Activated naive CD8-positive, alpha-beta T cell treated with anti-CD3 and anti-CD28 coated beads, Interleukin-2, amount 10 ng/mL, durations not matched to agents 7 days and 5 days (primary cell): ENCODE data around the gene FBXW4. TPM values are rescaled to one million over a fixed set of nuclear protein-coding genes. Genes with fewer than 3 reads are reported as not detected.

Experiments
- ATAC-seq: fragments of 150-1000 bp; cut with Tn5 transposase; one replicate; pipeline ENCODE4 v1.10.0; 2021; ENCODE audit warnings: low read depth, moderate library complexity
- POLR2A ChIA-PET: fragments of 350-600 bp; sonication (Branson Sonifier 250); formaldehyde crosslinking; loops from one replicate; lab custom pipeline; 2021; ENCODE audit warnings: antibody characterized with exemption; lab: Charles Lee
- DNase-seq: peaks from one replicate; pipeline ENCODE4 v3.0.0; 2021
- H3K27ac Mint-ChIP-seq: one replicate; pipeline ENCODE4 v1.8.0; 2022; ENCODE audit warnings: mild to moderate bottlenecking, mixed read lengths
- H3K27me3 Mint-ChIP-seq: one replicate; pipeline ENCODE4 v1.8.0; 2022; ENCODE audit warnings: mild to moderate bottlenecking, moderate library complexity, mixed read lengths
- H3K36me3 Mint-ChIP-seq: one replicate; pipeline ENCODE4 v1.8.0; 2021; ENCODE audit warnings: mild to moderate bottlenecking, mixed read lengths
- H3K4me1 Mint-ChIP-seq: one replicate; pipeline ENCODE4 v1.8.0; 2021; ENCODE audit warnings: mixed read lengths
- H3K4me3 Mint-ChIP-seq: one replicate; pipeline ENCODE4 v1.8.0; 2022; ENCODE audit warnings: mild to moderate bottlenecking, moderate library complexity, mixed read lengths
- H3K9me3 Mint-ChIP-seq: one replicate; pipeline ENCODE4 v1.8.0; 2021; ENCODE audit warnings: mixed read lengths
- total RNA-seq, 2 experiments: library from RNA; stranded (reverse); gene quantifications; one replicate each; pipeline ENCODE4 v1.2.3, GENCODE V29; 2021

Gene FBXW4
- total RNA-seq, 2 experiments from 2014 or later: 58.9 to 65.7 TPM

- ATAC-seq (no peak), DNase-seq (no peak)
- H3K9me3 Mint-ChIP-seq: no peaks in the 10 kb centered on the region
- no peaks in the 10 kb centered on the region for H3K27me3 Mint-ChIP-seq
- no peak overlapping the region for H3K27ac Mint-ChIP-seq
- no peak overlapping the region for H3K4me3 Mint-ChIP-seq
- H3K4me1 Mint-ChIP-seq: peaks cover 3% of the 10 kb centered on the region
- H3K36me3 Mint-ChIP-seq: peaks cover 17% of the 10 kb centered on the region
- POLR2A ChIA-PET: no interaction called here
Observed at GRCh38 chr10:101666083-101666482, 28.9 kb downstream of the FBXW4 start.

GRCh38 chr10:101663097-101663496 lies 31.9 kb downstream of the FBXW4 start:
- no peaks in the 10 kb centered on the region for H3K27me3 Mint-ChIP-seq
- no peak overlapping the region for H3K27ac Mint-ChIP-seq
- peaks cover 18% of the 10 kb centered on the region for H3K36me3 Mint-ChIP-seq
- no peak for DNase-seq
- ATAC-seq: no peak
- peaks cover 2% of the 10 kb centered on the region for H3K4me1 Mint-ChIP-seq
- no peak overlapping the region for H3K4me3 Mint-ChIP-seq
- POLR2A ChIA-PET: no interaction called here
- H3K9me3 Mint-ChIP-seq: no peaks in the 10 kb centered on the region

GRCh38 chr10:101660256-101660655 lies 34.7 kb downstream of the FBXW4 start:
- H3K27ac Mint-ChIP-seq: no peak overlapping the region
- ATAC-seq (no peak), DNase-seq (no peak)
- peaks cover 2% of the 10 kb centered on the region for H3K4me1 Mint-ChIP-seq
- H3K9me3 Mint-ChIP-seq: no peaks in the 10 kb centered on the region
- no peak overlapping the region for H3K4me3 Mint-ChIP-seq
- POLR2A ChIA-PET: no interaction called here
- H3K36me3 Mint-ChIP-seq: peaks cover 24% of the 10 kb centered on the region
- no peaks in the 10 kb centered on the region for H3K27me3 Mint-ChIP-seq

- Mint-ChIP-seq H3K4me3 (no peak overlapping the region), H3K27ac (no peak overlapping the region), H3K9me3 (no peaks in the 10 kb centered on the region), H3K27me3 (no peaks in the 10 kb centered on the region), H3K4me1 (peaks cover 2% of the 10 kb centered on the region), H3K36me3 (peaks cover 24% of the 10 kb centered on the region)
- no peak for ATAC-seq
- POLR2A ChIA-PET: no interaction called here
- no peak for DNase-seq
Observed at GRCh38 chr10:101658975-101659374, 36.0 kb downstream of the FBXW4 start.

- no peaks in the 10 kb centered on the region for H3K27me3 Mint-ChIP-seq
- DNase-seq (no peak), ATAC-seq (no peak)
- no peak overlapping the region for H3K27ac Mint-ChIP-seq
- no peaks in the 10 kb centered on the region for H3K9me3 Mint-ChIP-seq
- peaks cover 21% of the 10 kb centered on the region for H3K36me3 Mint-ChIP-seq
- H3K4me1 Mint-ChIP-seq: peaks cover 2% of the 10 kb centered on the region
- H3K4me3 Mint-ChIP-seq: no peak overlapping the region
- POLR2A ChIA-PET: interaction anchor here (0.7 kb wide), 1 partner anchor 202 kb away, joined by 7 read pairs; no protein-coding TSS in a partner anchor
Observed at GRCh38 chr10:101656890-101657289, 38.1 kb downstream of the FBXW4 start.

- POLR2A ChIA-PET: no interaction called here
- Mint-ChIP-seq H3K9me3 (no peaks in the 10 kb centered on the region), H3K36me3 (peaks cover 21% of the 10 kb centered on the region), H3K4me3 (no peak overlapping the region), H3K27me3 (no peaks in the 10 kb centered on the region), H3K27ac (no peak overlapping the region), H3K4me1 (no peaks in the 10 kb centered on the region)
- DNase-seq (no peak), ATAC-seq (no peak)
Observed at GRCh38 chr10:101655570-101655969, 39.4 kb downstream of the FBXW4 start.

- POLR2A ChIA-PET: no interaction called here
- DNase-seq (no peak), ATAC-seq (no peak)
- Mint-ChIP-seq H3K27ac (no peak overlapping the region), H3K9me3 (no peaks in the 10 kb centered on the region), H3K27me3 (no peaks in the 10 kb centered on the region), H3K4me1 (no peaks in the 10 kb centered on the region), H3K4me3 (no peak overlapping the region), H3K36me3 (peaks cover 22% of the 10 kb centered on the region)
Observed at GRCh38 chr10:101653536-101653935, 41.4 kb downstream of the FBXW4 start.

GRCh38 chr10:101651336-101651735 lies 43.6 kb downstream of the FBXW4 start:
- no peaks in the 10 kb centered on the region for H3K4me1 Mint-ChIP-seq
- no peak overlapping the region for H3K27ac Mint-ChIP-seq
- POLR2A ChIA-PET: no interaction called here
- ATAC-seq (no peak), DNase-seq (no peak)
- no peaks in the 10 kb centered on the region for H3K27me3 Mint-ChIP-seq
- no peaks in the 10 kb centered on the region for H3K9me3 Mint-ChIP-seq
- H3K36me3 Mint-ChIP-seq: peaks cover 15% of the 10 kb centered on the region
- H3K4me3 Mint-ChIP-seq: no peak overlapping the region

- Mint-ChIP-seq H3K36me3 (peaks cover 15% of the 10 kb centered on the region), H3K4me1 (no peaks in the 10 kb centered on the region), H3K4me3 (no peak overlapping the region), H3K9me3 (no peaks in the 10 kb centered on the region), H3K27me3 (no peaks in the 10 kb centered on the region), H3K27ac (no peak overlapping the region)
- no peak for DNase-seq
- no peak for ATAC-seq
- POLR2A ChIA-PET: no interaction called here
Observed at GRCh38 chr10:101650863-101651262, 44.1 kb downstream of the FBXW4 start.

- Mint-ChIP-seq H3K36me3 (peaks cover 7% of the 10 kb centered on the region), H3K27ac (no peak overlapping the region)
Observed at GRCh38 chr10:101649525-101650085, 45.4 kb downstream of the FBXW4 start.

GRCh38 chr10:101647255-101647654 lies 47.7 kb downstream of the FBXW4 start:
- POLR2A ChIA-PET: interaction anchor here (0.6 kb wide), 1 partner anchor 46 kb away, joined by 5 read pairs; no protein-coding TSS in a partner anchor
- H3K9me3 Mint-ChIP-seq: no peaks in the 10 kb centered on the region
- H3K36me3 Mint-ChIP-seq: peaks cover 7% of the 10 kb centered on the region
- H3K4me3 Mint-ChIP-seq: no peak overlapping the region
- no peak for DNase-seq
- ATAC-seq: no peak
- H3K27me3 Mint-ChIP-seq: no peaks in the 10 kb centered on the region
- no peaks in the 10 kb centered on the region for H3K4me1 Mint-ChIP-seq
- H3K27ac Mint-ChIP-seq: no peak overlapping the region

More at GRCh38 chr10:101649525-101650085, 45.4 kb downstream of the FBXW4 start:
- Mint-ChIP-seq H3K27me3 (no peaks in the 10 kb centered on the region), H3K9me3 (no peaks in the 10 kb centered on the region), H3K4me1 (no peaks in the 10 kb centered on the region), H3K4me3 (no peak overlapping the region)
- no peak for ATAC-seq
- POLR2A ChIA-PET: interaction anchor here (0.7 kb wide), 1 partner anchor 27 kb away, joined by 3 read pairs; no protein-coding TSS in a partner anchor
- no peak for DNase-seq

- peaks cover 10% of the 10 kb centered on the region for H3K36me3 Mint-ChIP-seq
Observed at GRCh38 chr10:101646364-101646763, 48.6 kb downstream of the FBXW4 start.

GRCh38 chr10:101645659-101646058 lies 49.3 kb downstream of the FBXW4 start:
- Mint-ChIP-seq H3K4me1 (peaks cover 1% of the 10 kb centered on the region), H3K36me3 (peaks cover 11% of the 10 kb centered on the region), H3K27me3 (no peaks in the 10 kb centered on the region), H3K9me3 (no peaks in the 10 kb centered on the region), H3K4me3 (no peak overlapping the region), H3K27ac (no peak overlapping the region)
- DNase-seq (no peak), ATAC-seq (no peak)
- POLR2A ChIA-PET: no interaction called here

More at GRCh38 chr10:101646364-101646763, 48.6 kb downstream of the FBXW4 start:
- Mint-ChIP-seq H3K9me3 (no peaks in the 10 kb centered on the region), H3K27me3 (no peaks in the 10 kb centered on the region), H3K4me3 (no peak overlapping the region), H3K4me1 (peaks cover under 1% of the 10 kb centered on the region), H3K27ac (no peak overlapping the region)
- POLR2A ChIA-PET: no interaction called here
- ATAC-seq (no peak), DNase-seq (no peak)

GRCh38 chr10:101644002-101644401 lies 51.0 kb downstream of the FBXW4 start:
- POLR2A ChIA-PET: no interaction called here
- Mint-ChIP-seq H3K9me3 (no peaks in the 10 kb centered on the region), H3K4me1 (peaks cover 1% of the 10 kb centered on the region), H3K4me3 (no peak overlapping the region), H3K27ac (no peak overlapping the region), H3K36me3 (peaks cover 17% of the 10 kb centered on the region), H3K27me3 (no peaks in the 10 kb centered on the region)
- no peak for ATAC-seq
- no peak for DNase-seq
